Measurements from ENCODE around the gene IGFALS.

Gene IGFALS

GRCh38 chr16:1775006-1775845 lies 18.3 kb downstream of the IGFALS start:
- no peak for DNase-seq

- no peak for DNase-seq
These were observed 19.1 kb downstream of the IGFALS start for GRCh38 chr16:1774448-1774780.

GRCh38 chr16:1773703-1774447 lies 19.6 kb downstream of the IGFALS start:
- no peak for DNase-seq

- peak; percentile 74 for DNase-seq
These were observed 20.4 kb downstream of the IGFALS start, which contains the start of gene MRPS34 for GRCh38 chr16:1772908-1773702. MRPS34 (minus strand) TSS chr16:1773134; CDS start chr16:1773119, 15 bp downstream.

- no peak for DNase-seq
These were observed 21.1 kb downstream of the IGFALS start, which contains the start of gene EME2 for GRCh38 chr16:1772362-1772907. EME2 (plus strand) TSS chr16:1772810; CDS start chr16:1773228, 418 bp downstream.

- DNase-seq = no peak
These were observed 21.6 kb downstream of the IGFALS start for GRCh38 chr16:1771864-1772361.

GRCh38 chr16:1771188-1771863 lies 22.2 kb downstream of the IGFALS start, which contains the start of gene NME3:
NME3 (minus strand) TSS chr16:1771543; CDS start chr16:1771534, 9 bp downstream.
- DNase-seq = peak; percentile 73

GRCh38 chr16:1770328-1771187 lies 22.9 kb downstream of the IGFALS start:
- DNase-seq = peak; percentile 51

GRCh38 chr16:1769402-1770300 lies 23.9 kb downstream of the IGFALS start:
- no peak for DNase-seq

GRCh38 chr16:1768767-1769401 lies 24.6 kb downstream of the IGFALS start:
- no peak for DNase-seq

- no peak for DNase-seq
These were observed 25.3 kb downstream of the IGFALS start for GRCh38 chr16:1768061-1768766.

- DNase-seq = no peak
These were observed 26.1 kb downstream of the IGFALS start for GRCh38 chr16:1767116-1767994.

- DNase-seq = no peak
These were observed 26.8 kb downstream of the IGFALS start for GRCh38 chr16:1766701-1767100.

- DNase-seq = no peak
These were observed 27.3 kb downstream of the IGFALS start for GRCh38 chr16:1766231-1766630.

- no peak for DNase-seq
These were observed 27.7 kb downstream of the IGFALS start for GRCh38 chr16:1765826-1766225.

- no peak for DNase-seq
These were observed 28.5 kb downstream of the IGFALS start for GRCh38 chr16:1764971-1765370.
